HCT116 (cell line): ENCODE results near the gene BPIFB6. TPM values are rescaled to one million over a fixed set of nuclear protein-coding genes. Genes with fewer than 3 reads are reported as not detected.

Source experiments
- ATAC-seq: fragments of 200-7000 bp; cut with Tn5 transposase; 2 replicates; pipeline ENCODE4 v1.9.1; 2020; ENCODE audit warnings: mild to moderate bottlenecking, moderate library complexity
- BruUV-seq: library from RNA; stranded (reverse); fragments of 400-500 nt; replicated peaks from 2 replicates; lab custom pipeline; 2021; lab: Mats Ljungman, UMichigan
- CTCF ChIA-PET: fragments of 300-600 bp; sonication (Branson Sonifier 250); formaldehyde crosslinking; loops from one replicate; lab custom pipeline; 2021; ENCODE audit warnings: antibody characterized with exemption; lab: Charles Lee
- POLR2A ChIA-PET: fragments of 300-600, 350-600 bp; sonication (Branson Sonifier 250); formaldehyde crosslinking; loops from one replicate; lab custom pipeline; 2021; ENCODE audit warnings: antibody characterized with exemption; lab: Charles Lee
- RAD21 ChIA-PET, 2 experiments: fragments of 300-600 bp; sonication (Branson Sonifier 250); formaldehyde crosslinking; loops; one replicate each; lab custom pipeline; 2023; ENCODE audit warnings: low total read pairs in 2 of 2; ENCODE audit not compliant: uncharacterized antibody in 2 of 2, unreplicated experiment in 2 of 2, low non-redundant PET in 1 of 2; lab: Charles Lee
- DNase-seq: peaks from one replicate; pipeline ENCODE4 v3.0.0-alpha.2; 2010; ENCODE audit warnings: low read depth, low spot score
- H2AFZ ChIP-seq: fragments of 200-600 bp; shearing (Covaris generic), sonication (generic); 2 replicates; pipeline ENCODE4 v1.6.1; 2017; ENCODE audit warnings: low read depth, mixed run types, mixed read lengths, antibody characterized with exemption, low read length; ENCODE audit not compliant: poor library complexity, severe bottlenecking
- H3K27ac ChIP-seq: 2 replicates; pipeline ENCODE4 v1.5.1; 2012; ENCODE audit warnings: low read depth, low read length
- H3K27me3 ChIP-seq: fragments of 200-600 bp; sonication (generic); 2 replicates; pipeline ENCODE4 v1.6.1; 2016; ENCODE audit warnings: mixed run types, low read length, mixed read lengths; ENCODE audit not compliant: insufficient read depth
- H3K36me3 ChIP-seq, 2 experiments: fragments of 200-500 bp in 1 of 2; fragments of 200-600 bp in 1 of 2; sonication (Bioruptor generic) in 1 of 2; sonication (generic) in 1 of 2; 2 replicates each; pipeline versions ENCODE4 v1.5.1 to v1.6.1; 2014 to 2016; ENCODE audit warnings: low read length in 2 of 2, inconsistent platforms in 1 of 2, mixed read lengths in 1 of 2, mixed run types in 1 of 2; ENCODE audit not compliant: insufficient read depth in 2 of 2, control insufficient read depth in 1 of 2
- H3K4me1 ChIP-seq, 2 experiments: fragments of 200-600 bp in 1 of 2; sonication (generic) in 1 of 2; 2 replicates each; pipeline versions ENCODE4 v1.5.1 to v1.6.1; 2012 to 2017; ENCODE audit warnings: low read length in 2 of 2, inconsistent platforms in 1 of 2, mild to moderate bottlenecking in 1 of 2, mixed read lengths in 1 of 2, mixed run types in 1 of 2, moderate library complexity in 1 of 2; ENCODE audit not compliant: insufficient read depth in 2 of 2, control insufficient read depth in 1 of 2
- H3K4me2 ChIP-seq: fragments of 200-600 bp; sonication (generic); 2 replicates; pipeline ENCODE4 v1.6.1; 2017; ENCODE audit warnings: mixed run types, low read length, mixed read lengths
- H3K4me3 ChIP-seq, 2 experiments: fragments of 200-600 bp in 1 of 2; sonication (generic) in 1 of 2; replicated peaks in 1 of 2; 2 replicates each; pipeline ENCODE4 v1.5.1; 2011 to 2016; ENCODE audit warnings: low read length in 2 of 2, control low read depth in 1 of 2, low read depth in 1 of 2, mild to moderate bottlenecking in 1 of 2, mixed read lengths in 1 of 2, mixed run types in 1 of 2
- H3K79me2 ChIP-seq: fragments of 200-600 bp; sonication (generic); 2 replicates; pipeline ENCODE4 v1.6.1; 2017; ENCODE audit warnings: mild to moderate bottlenecking, mixed run types, low read length, moderate library complexity, mixed read lengths; ENCODE audit not compliant: insufficient read depth
- H3K9ac ChIP-seq: fragments of 200-600 bp; sonication (generic); 2 replicates; pipeline ENCODE4 v1.6.1; 2016; ENCODE audit warnings: low read length, mixed read lengths
- H3K9me2 ChIP-seq: fragments of 200-600 bp; sonication (generic), shearing (Covaris generic); 2 replicates; pipeline ENCODE4 v1.6.1; 2017; ENCODE audit warnings: mixed run types, mild to moderate bottlenecking, moderate library complexity; ENCODE audit not compliant: insufficient read depth
- H3K9me3 ChIP-seq, 2 experiments: fragments of 200-500 bp in 1 of 2; fragments of 200-600 bp in 1 of 2; sonication (Bioruptor generic) in 1 of 2; sonication (generic) in 1 of 2; 2 replicates each; pipeline ENCODE4 v1.6.1; 2014 to 2017; ENCODE audit warnings: low read length in 2 of 2, mixed read lengths in 2 of 2, inconsistent platforms in 1 of 2, low read depth in 1 of 2, mild to moderate bottlenecking in 1 of 2, mixed run types in 1 of 2, moderate library complexity in 1 of 2; ENCODE audit not compliant: control insufficient read depth in 1 of 2, insufficient read depth in 1 of 2
- H4K20me1 ChIP-seq: fragments of 200-600 bp; sonication (generic), shearing (Covaris generic); 2 replicates; pipeline ENCODE4 v1.6.1; 2017; ENCODE audit warnings: mixed run types, mild to moderate bottlenecking, moderate library complexity; ENCODE audit not compliant: insufficient read depth
- CBX3 ChIP-seq: IDR thresholded peaks from 2 replicates; pipeline ENCODE4 v1.6.1; 2012; ENCODE audit warnings: low read depth
- CEBPB ChIP-seq: IDR thresholded peaks from 2 replicates; pipeline ENCODE4 v1.6.1; 2012; ENCODE audit warnings: low read depth
- CTCF ChIP-seq, 3 experiments: fragments of 200-600 bp in 1 of 3; sonication (generic) in 1 of 3; IDR thresholded peaks in 2 of 3; conservative IDR thresholded peaks in 1 of 3; 2 replicates each; pipeline ENCODE4 v1.5.1; 2012 to 2017; ENCODE audit warnings: low read depth in 2 of 3, low read length in 2 of 3, antibody characterized with exemption in 1 of 3, borderline replicate concordance in 1 of 3, control low read depth in 1 of 3, mild to moderate bottlenecking in 1 of 3, mixed read lengths in 1 of 3, mixed run types in 1 of 3, moderate library complexity in 1 of 3; ENCODE audit not compliant: insufficient read depth in 1 of 3
- EGR1 ChIP-seq: IDR thresholded peaks from 2 replicates; pipeline ENCODE4 v1.6.1; 2012; ENCODE audit warnings: low read depth
- EZH2 ChIP-seq: fragments of 200-600 bp; sonication (generic); IDR thresholded peaks from 2 replicates; pipeline ENCODE4 v1.6.1; 2017; ENCODE audit warnings: antibody characterized with exemption, mixed run types
- EZH2phosphoT487 ChIP-seq: fragments of 200-600 bp; IDR thresholded peaks from 2 replicates; pipeline ENCODE4 v1.6.1; 2018; ENCODE audit warnings: antibody characterized with exemption, borderline replicate concordance
- FOSL1 ChIP-seq: IDR thresholded peaks from 2 replicates; pipeline ENCODE4 v1.6.1; 2012; ENCODE audit warnings: low read depth
- JUND ChIP-seq: IDR thresholded peaks from 2 replicates; pipeline ENCODE4 v1.6.1; 2012
- RAD21 ChIP-seq: IDR thresholded peaks from 2 replicates; pipeline ENCODE4 v1.6.1; 2012; ENCODE audit warnings: low read depth, mild to moderate bottlenecking
- REST ChIP-seq: IDR thresholded peaks from 2 replicates; pipeline ENCODE4 v1.6.1; 2012; ENCODE audit warnings: low read depth
- SP1 ChIP-seq: IDR thresholded peaks from 2 replicates; pipeline ENCODE4 v1.6.1; 2012; ENCODE audit warnings: low read depth
- YY1 ChIP-seq: IDR thresholded peaks from 2 replicates; pipeline ENCODE4 v1.6.1; 2011; ENCODE audit warnings: low read length, low read depth, moderate library complexity, mild to moderate bottlenecking; ENCODE audit not compliant: insufficient replicate concordance; ENCODE audit errors: extremely low read depth
- ZFX ChIP-seq: fragments of 450-650 bp; IDR thresholded peaks from 2 replicates; pipeline ENCODE4 v1.6.1; 2017
- intact Hi-C: fragments of 100-400 bp; cut with micrococcal nuclease; formaldehyde crosslinking; loops from 2 replicates; pipeline ENCODE4 v1.10.0; 2022
- total RNA-seq: library from RNA; stranded (reverse); gene quantifications from one replicate; pipeline ENCODE4 v1.2.1, GENCODE V29; 2021; ENCODE audit not compliant: unreplicated experiment
- TF ChIP-seq, protein P1 (sequence below): IDR thresholded peaks from 2 replicates; pipeline ENCODE4 v1.6.1; 2011; ENCODE audit warnings: mild to moderate bottlenecking, low read length, moderate library complexity; ENCODE audit not compliant: insufficient replicate concordance; ENCODE audit errors: extremely low read depth

BPIFB6 gene
- total RNA-seq, 1 experiment from 2014 or later = not detected

DNA sequence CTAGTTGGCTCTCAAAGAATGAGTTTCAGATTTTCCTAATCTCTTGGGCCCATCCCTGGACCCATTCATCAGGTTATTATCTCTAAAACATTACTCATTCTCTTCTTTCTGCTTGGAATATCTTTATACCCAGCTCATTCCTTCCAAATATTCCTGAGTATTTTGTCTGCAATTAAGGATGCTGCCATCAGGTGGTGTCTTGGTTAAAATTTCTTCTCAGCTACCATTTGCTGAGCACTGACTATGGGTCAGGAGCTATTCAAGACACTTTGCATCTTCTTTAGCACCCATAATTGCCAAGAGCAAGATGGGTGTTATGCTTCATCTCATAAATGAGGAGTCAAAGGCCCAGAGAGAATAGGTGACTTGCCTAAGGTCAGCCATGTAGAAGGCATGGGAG lies 35.6 kb upstream of the BPIFB6 start (continued):
- TF ChIP-seq, protein P1, sequence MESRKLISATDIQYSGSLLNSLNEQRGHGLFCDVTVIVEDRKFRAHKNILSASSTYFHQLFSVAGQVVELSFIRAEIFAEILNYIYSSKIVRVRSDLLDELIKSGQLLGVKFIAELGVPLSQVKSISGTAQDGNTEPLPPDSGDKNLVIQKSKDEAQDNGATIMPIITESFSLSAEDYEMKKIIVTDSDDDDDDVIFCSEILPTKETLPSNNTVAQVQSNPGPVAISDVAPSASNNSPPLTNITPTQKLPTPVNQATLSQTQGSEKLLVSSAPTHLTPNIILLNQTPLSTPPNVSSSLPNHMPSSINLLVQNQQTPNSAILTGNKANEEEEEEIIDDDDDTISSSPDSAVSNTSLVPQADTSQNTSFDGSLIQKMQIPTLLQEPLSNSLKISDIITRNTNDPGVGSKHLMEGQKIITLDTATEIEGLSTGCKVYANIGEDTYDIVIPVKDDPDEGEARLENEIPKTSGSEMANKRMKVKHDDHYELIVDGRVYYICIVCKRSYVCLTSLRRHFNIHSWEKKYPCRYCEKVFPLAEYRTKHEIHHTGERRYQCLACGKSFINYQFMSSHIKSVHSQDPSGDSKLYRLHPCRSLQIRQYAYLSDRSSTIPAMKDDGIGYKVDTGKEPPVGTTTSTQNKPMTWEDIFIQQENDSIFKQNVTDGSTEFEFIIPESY = no peak
- TF ChIP-seq RAD21 = peak; percentile 17; the same call in 1 of the 2 replicates
- no peak for TF ChIP-seq CBX3

DNA sequence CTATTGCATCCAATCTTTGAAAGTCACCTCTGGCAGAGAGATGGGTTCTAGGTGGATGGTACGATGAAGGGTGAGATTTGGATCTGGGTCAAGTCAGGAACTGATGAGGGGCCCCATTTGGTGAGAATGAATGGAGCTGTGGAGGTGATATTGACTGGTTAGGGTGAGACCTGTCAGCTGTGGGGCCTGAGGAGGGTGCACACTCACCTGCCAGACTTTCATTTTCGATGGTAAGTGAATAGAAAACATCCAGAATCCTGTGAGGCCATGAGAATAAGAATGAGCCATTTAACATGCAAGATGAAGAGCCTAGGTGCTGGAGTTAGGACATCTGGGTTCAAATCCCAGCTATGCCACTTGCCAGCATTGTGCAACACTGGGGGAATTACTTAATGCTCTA lies 34.0 kb upstream of the BPIFB6 start:
- H3K4me2 ChIP-seq = no peak overlapping the region
- H3K4me1 ChIP-seq = peaks cover 0 to 3% of the 10 kb centered on the region in 2 experiments; a peak in 1 of 4 replicates
- peaks cover 0 to 3% of the 10 kb centered on the region in 2 experiments; a peak in 1 of 4 replicates for H3K9me3 ChIP-seq
- H3K27me3 ChIP-seq = no peaks in the 10 kb centered on the region
- no peak overlapping the region for H3K9ac ChIP-seq
- no TSS peak for BruUV-seq
- TF ChIP-seq YY1 (no peak), CEBPB (no peak), EZH2phosphoT487 (no peak), CTCF (IDR thresholded peaks at IDR 0.05 in 2 of 3, conservative IDR thresholded peaks at IDR 0.05 in 1 of 3; ENCODE audit: borderline replicate concordance in 1 of 3, insufficient read depth in 1 of 3, low read depth in 2 of 3, low read length in 2 of 3) (no peak), SP1 (no peak), EZH2 (no peak), EGR1 (no peak), REST (no peak), ZFX (no peak), FOSL1 (no peak), JUND (no peak)
- TF ChIP-seq, all 23 proteins: peak for 0
- no peaks in the 10 kb centered on the region for H3K9me2 ChIP-seq
- H4K20me1 ChIP-seq = no peaks in the 10 kb centered on the region
- H3K27ac ChIP-seq = no peak overlapping the region
- H3K4me3 ChIP-seq = no peak overlapping the region
- POLR2A ChIA-PET = no interaction called here
- DNase-seq = no peak
- no peak overlapping the region for H2AFZ ChIP-seq
- no peaks in the 10 kb centered on the region for H3K36me3 ChIP-seq
- RAD21 ChIA-PET = no interaction called here
- CTCF ChIA-PET = no interaction called here
- intact Hi-C loops = no loop called here
- no peak for ATAC-seq
- no peaks in the 10 kb centered on the region for H3K79me2 ChIP-seq
